Activated naive CD8-positive, alpha-beta T cell treated with anti-CD3 and anti-CD28 coated beads, Interleukin-2, amount 50 U/mL, for 24 hours (primary cell): ENCODE data around the gene RNF222.
"Not testable (repeated sequence)": the region's sequence is repeated elsewhere in the genome, so short reads cannot be mapped to it uniquely, and the experiment has no call there.

Experiments used
- ATAC-seq: fragments of 150-1000 bp; cut with Tn5 transposase; one replicate; pipeline ENCODE4 v1.10.0; 2021
- DNase-seq: peaks from one replicate; pipeline ENCODE4 v3.0.0; 2021
- H3K27ac Mint-ChIP-seq: one replicate; pipeline ENCODE4 v1.8.0; 2021; ENCODE audit warnings: mild to moderate bottlenecking, mixed read lengths
- H3K27me3 Mint-ChIP-seq: one replicate; pipeline ENCODE4 v1.8.0; 2021; ENCODE audit warnings: mixed read lengths
- H3K36me3 Mint-ChIP-seq: one replicate; pipeline ENCODE4 v1.8.0; 2021; ENCODE audit warnings: low read depth, mixed read lengths
- H3K4me1 Mint-ChIP-seq: one replicate; pipeline ENCODE4 v1.8.0; 2021; ENCODE audit warnings: mixed read lengths
- H3K4me3 Mint-ChIP-seq: one replicate; pipeline ENCODE4 v1.8.0; 2021; ENCODE audit warnings: mild to moderate bottlenecking, moderate library complexity, mixed read lengths
- H3K9me3 Mint-ChIP-seq: one replicate; pipeline ENCODE4 v1.8.0; 2021; ENCODE audit warnings: mixed read lengths

RNF222 gene

GRCh38 chr17:8357910-8358309, 39.7 kb downstream of the RNF222 start:
- ATAC-seq (no peak), DNase-seq (no peak)
- no peak overlapping the region for H3K4me3 Mint-ChIP-seq
- no peaks in the 10 kb centered on the region for H3K36me3 Mint-ChIP-seq
- H3K27ac Mint-ChIP-seq = no peak overlapping the region
- no peaks in the 10 kb centered on the region for H3K27me3 Mint-ChIP-seq
- peaks cover 6% of the 10 kb centered on the region for H3K4me1 Mint-ChIP-seq
- H3K9me3 Mint-ChIP-seq = no peaks in the 10 kb centered on the region

GRCh38 chr17:8354236-8354635, 43.4 kb downstream of the RNF222 start:
- Mint-ChIP-seq H3K4me1 (no peaks in the 10 kb centered on the region), H3K9me3 (no peaks in the 10 kb centered on the region), H3K4me3 (no peak overlapping the region), H3K27me3 (peaks cover 6% of the 10 kb centered on the region), H3K27ac (no peak overlapping the region), H3K36me3 (no peaks in the 10 kb centered on the region)
- ATAC-seq (no peak), DNase-seq (no peak)

- no peak overlapping the region for H3K27ac Mint-ChIP-seq
- ATAC-seq = no peak
- H3K36me3 Mint-ChIP-seq = no peaks in the 10 kb centered on the region
- no peaks in the 10 kb centered on the region for H3K9me3 Mint-ChIP-seq
- H3K27me3 Mint-ChIP-seq = peaks cover 6% of the 10 kb centered on the region
- no peak for DNase-seq
- no peaks in the 10 kb centered on the region for H3K4me1 Mint-ChIP-seq
- H3K4me3 Mint-ChIP-seq = no peak overlapping the region
Observed at GRCh38 chr17:8353736-8354135, 43.9 kb downstream of the RNF222 start.

GRCh38 chr17:8350339-8350738, 47.3 kb downstream of the RNF222 start:
- H3K4me3 Mint-ChIP-seq = no peak overlapping the region

GRCh38 chr17:8347001-8347400, 50.6 kb downstream of the RNF222 start:
- peaks cover 28% of the 10 kb centered on the region for H3K27me3 Mint-ChIP-seq
- not testable (repeated sequence) for H3K9me3 Mint-ChIP-seq, ATAC-seq, H3K36me3 Mint-ChIP-seq, H3K4me3 Mint-ChIP-seq, DNase-seq, H3K27ac Mint-ChIP-seq, H3K4me1 Mint-ChIP-seq

More at GRCh38 chr17:8350339-8350738, 47.3 kb downstream of the RNF222 start:
- Mint-ChIP-seq H3K9me3 (no peaks in the 10 kb centered on the region), H3K27me3 (peaks cover 28% of the 10 kb centered on the region), H3K4me1 (no peaks in the 10 kb centered on the region), H3K27ac (no peak overlapping the region), H3K36me3 (no peaks in the 10 kb centered on the region)
- DNase-seq (no peak), ATAC-seq (no peak)

GRCh38 chr17:8345951-8346665, 51.5 kb downstream of the RNF222 start:
- Mint-ChIP-seq H3K4me3 (no peak overlapping the region), H3K4me1 (peaks cover 5% of the 10 kb centered on the region), H3K27me3 (peaks cover 28% of the 10 kb centered on the region), H3K27ac (no peak overlapping the region), H3K9me3 (no peaks in the 10 kb centered on the region), H3K36me3 (no peaks in the 10 kb centered on the region)
- no peak for DNase-seq
- no peak for ATAC-seq

GRCh38 chr17:8345052-8345690, 52.5 kb downstream of the RNF222 start:
- Mint-ChIP-seq H3K27ac (no peak overlapping the region), H3K4me1 (peaks cover 5% of the 10 kb centered on the region), H3K9me3 (no peaks in the 10 kb centered on the region), H3K27me3 (peaks cover 26% of the 10 kb centered on the region), H3K4me3 (no peak overlapping the region), H3K36me3 (no peaks in the 10 kb centered on the region)
- ATAC-seq (peak; percentile 65), DNase-seq (no peak)

GRCh38 chr17:8341456-8341855, 56.2 kb downstream of the RNF222 start:
- Mint-ChIP-seq H3K4me1 (peaks cover 18% of the 10 kb centered on the region), H3K36me3 (no peaks in the 10 kb centered on the region), H3K27me3 (peaks cover 13% of the 10 kb centered on the region), H3K9me3 (no peaks in the 10 kb centered on the region), H3K27ac (no peak overlapping the region), H3K4me3 (no peak overlapping the region)
- DNase-seq (no peak), ATAC-seq (no peak)
